ENCODE measurements around the gene DBP.

GRCh38 chr19:48634036-48634342, 3.2 kb downstream of the DBP start:
- TF ChIP-seq CTCF (IDR thresholded peaks at IDR 0.05) (no peak), POLR2AphosphoS5 (IDR thresholded peaks at IDR 0.05) (no peak)

Measured in prostate gland (tissue), 2 donors.